ENCODE measurements around the gene PRKCI. TPM values are rescaled to one million over a fixed set of nuclear protein-coding genes. Genes with fewer than 3 reads are reported as not detected.
"Not testable (repeated sequence)": the region's sequence is repeated elsewhere in the genome, so short reads cannot be mapped to it uniquely, and the experiment has no call there.

Gene PRKCI
- total RNA-seq, 1 donor from 2014 or later, result 64.0 TPM

GRCh38 chr3:170204023-170204472 lies 18.2 kb upstream of the PRKCI start:
- no peaks in the 10 kb centered on the region for H3K36me3 Mint-ChIP-seq
- no peaks in the 10 kb centered on the region for H3K9me3 Mint-ChIP-seq
- peaks cover 15% of the 10 kb centered on the region for H3K4me1 Mint-ChIP-seq
- H3K27me3 Mint-ChIP-seq (ENCODE audit: low read depth), result no peaks in the 10 kb centered on the region
- no peak for DNase-seq (ENCODE audit: low spot score in 2 of 2, unreplicated experiment in 2 of 2)
- no peak for TF ChIP-seq CTCF (IDR thresholded peaks at IDR 0.05; ENCODE audit: unreplicated experiment)
- peak overlapping the region; percentile 13 for H3K27ac Mint-ChIP-seq
- H3K4me3 Mint-ChIP-seq, result no peak overlapping the region

GRCh38 chr3:170204509-170204908 lies 17.7 kb upstream of the PRKCI start:
- Mint-ChIP-seq H3K4me1 (peaks cover 15% of the 10 kb centered on the region), H3K9me3 (no peaks in the 10 kb centered on the region), H3K36me3 (no peaks in the 10 kb centered on the region), H3K27me3 (ENCODE audit: low read depth) (no peaks in the 10 kb centered on the region), H3K4me3 (no peak overlapping the region), H3K27ac (no peak overlapping the region)
- TF ChIP-seq CTCF (IDR thresholded peaks at IDR 0.05; ENCODE audit: unreplicated experiment), result no peak
- no peak for DNase-seq (ENCODE audit: low spot score in 2 of 2, unreplicated experiment in 2 of 2)

- H3K9me3 Mint-ChIP-seq, result peaks cover 3% of the 10 kb centered on the region
- H3K4me1 Mint-ChIP-seq, result peaks cover 15% of the 10 kb centered on the region
- H3K36me3 Mint-ChIP-seq, result no peaks in the 10 kb centered on the region
- H3K27me3 Mint-ChIP-seq (ENCODE audit: low read depth), result no peaks in the 10 kb centered on the region
- no peak overlapping the region for H3K4me3 Mint-ChIP-seq
- no peak for DNase-seq (ENCODE audit: low spot score in 2 of 2, unreplicated experiment in 2 of 2)
- TF ChIP-seq CTCF (IDR thresholded peaks at IDR 0.05; ENCODE audit: unreplicated experiment), result no peak
- no peak overlapping the region for H3K27ac Mint-ChIP-seq
Measured at GRCh38 chr3:170205302-170205701, 16.9 kb upstream of the PRKCI start.

- H3K27ac Mint-ChIP-seq, result not testable (repeated sequence)
Measured at GRCh38 chr3:170206164-170206762, 16.0 kb upstream of the PRKCI start.

GRCh38 chr3:170207717-170208116 lies 14.5 kb upstream of the PRKCI start:
- TF ChIP-seq CTCF (IDR thresholded peaks at IDR 0.05; ENCODE audit: unreplicated experiment), result no peak
- no peak for DNase-seq (ENCODE audit: low spot score in 2 of 2, unreplicated experiment in 2 of 2)
- H3K27ac Mint-ChIP-seq, result no peak overlapping the region
- H3K4me1 Mint-ChIP-seq, result peaks cover 15% of the 10 kb centered on the region
- no peak overlapping the region for H3K4me3 Mint-ChIP-seq
- peaks cover 10% of the 10 kb centered on the region for H3K9me3 Mint-ChIP-seq
- no peaks in the 10 kb centered on the region for H3K27me3 Mint-ChIP-seq (ENCODE audit: low read depth)
- peaks cover 4% of the 10 kb centered on the region for H3K36me3 Mint-ChIP-seq

More at GRCh38 chr3:170206164-170206762, 16.0 kb upstream of the PRKCI start:
- not testable (repeated sequence) for H3K9me3 Mint-ChIP-seq; H3K36me3 Mint-ChIP-seq; H3K27me3 Mint-ChIP-seq (ENCODE audit: low read depth); H3K4me3 Mint-ChIP-seq; DNase-seq (ENCODE audit: low spot score in 2 of 2, unreplicated experiment in 2 of 2)
- H3K4me1 Mint-ChIP-seq, result peaks cover 15% of the 10 kb centered on the region

GRCh38 chr3:170211668-170212067 lies 10.6 kb upstream of the PRKCI start:
- H3K27me3 Mint-ChIP-seq (ENCODE audit: low read depth), result no peaks in the 10 kb centered on the region
- peaks cover 4% of the 10 kb centered on the region for H3K36me3 Mint-ChIP-seq
- H3K9me3 Mint-ChIP-seq, result peaks cover 18% of the 10 kb centered on the region
- no peak for DNase-seq (ENCODE audit: low spot score in 2 of 2, unreplicated experiment in 2 of 2)
- no peak overlapping the region for H3K4me3 Mint-ChIP-seq
- TF ChIP-seq CTCF (IDR thresholded peaks at IDR 0.05; ENCODE audit: unreplicated experiment), result no peak
- no peak overlapping the region for H3K27ac Mint-ChIP-seq
- no peaks in the 10 kb centered on the region for H3K4me1 Mint-ChIP-seq
